ENCODE results near the gene PCMTD2.

DNA sequence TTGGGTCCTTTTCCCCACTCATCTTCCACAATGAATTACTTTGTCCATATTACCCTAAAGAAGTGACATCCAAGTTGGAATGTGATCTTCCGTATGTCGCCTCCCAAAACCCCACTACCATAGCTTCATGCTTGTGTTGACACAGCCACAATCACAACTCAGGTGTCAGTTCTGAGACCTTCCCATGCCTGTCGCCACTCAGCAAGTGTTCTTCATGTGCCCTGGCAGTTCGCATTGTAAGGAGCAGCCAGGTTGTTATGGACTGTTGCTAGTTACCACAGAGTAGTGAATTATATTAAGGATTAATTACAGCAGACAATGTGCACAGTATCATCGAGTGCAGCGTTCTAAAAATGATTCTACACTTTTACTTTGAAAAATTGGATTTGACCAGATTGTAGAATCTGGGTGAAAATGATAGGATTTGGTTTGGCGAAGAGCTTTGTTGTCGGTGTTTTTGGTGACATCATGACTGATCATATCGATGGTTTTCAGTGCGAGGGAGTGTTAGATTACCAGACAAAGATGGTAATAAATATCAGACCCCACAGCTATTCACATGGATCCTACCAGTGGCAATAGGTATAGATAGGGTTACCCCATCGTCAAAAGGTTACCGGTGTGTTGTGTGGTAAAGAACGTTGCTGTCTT, 1.7 kb downstream of the PCMTD2 start:
- TF ChIP-seq CTCF (IDR thresholded peaks at IDR 0.05) (no peak), POLR2A (IDR thresholded peaks at IDR 0.05) (no peak)
